CD4-positive, alpha-beta T cell (primary cell): ENCODE data around the gene TCN2. TPM values are rescaled to one million over a fixed set of nuclear protein-coding genes. Genes with fewer than 3 reads are reported as not detected.
"Not testable (repeated sequence)": the region's sequence is repeated elsewhere in the genome, so short reads cannot be mapped to it uniquely, and the experiment has no call there.

ENCODE experiments used
- ATAC-seq: fragments of 200-7000 bp; cut with Tn5 transposase; one replicate; pipeline ENCODE4 v1.10.0; 2022; ENCODE audit warnings: mild to moderate bottlenecking; ENCODE audit not compliant: poor library complexity
- CTCF ChIA-PET: fragments of 350-600 bp; sonication (Branson Sonifier 250); formaldehyde crosslinking; loops from one replicate; lab custom pipeline; 2021; ENCODE audit warnings: antibody characterized with exemption, inconsistent platforms; lab: Charles Lee
- POLR2A ChIA-PET: fragments of 350-600 bp; sonication (Branson Sonifier 250); formaldehyde crosslinking; loops from one replicate; lab custom pipeline; 2021; ENCODE audit warnings: antibody characterized with exemption, inconsistent platforms; lab: Charles Lee
- DNase-seq, 14 experiments: peaks; one replicate each; pipeline ENCODE4 v3.0.0-alpha.2; 2013 to 2020; ENCODE audit warnings: mixed read lengths in 2 of 14
- H3K27ac ChIP-seq, 2 donors: one replicate each; pipeline versions ENCODE4 v1.5.1 to v1.7.0; 2013; ENCODE audit warnings: low read length in 2 of 2, low read depth in 1 of 2, mild to moderate bottlenecking in 1 of 2
- H3K27me3 ChIP-seq, 2 experiments: 1 replicate in 1 of 2; 2 replicates in 1 of 2; pipeline versions ENCODE4 v1.6.1 to v1.7.0; 2013; ENCODE audit warnings: low read length in 2 of 2, control low read depth in 1 of 2, mild to moderate bottlenecking in 1 of 2, moderate library complexity in 1 of 2; ENCODE audit not compliant: insufficient read depth in 2 of 2, control insufficient read depth in 1 of 2
- H3K36me3 ChIP-seq: one replicate; pipeline ENCODE4 v1.6.1; 2013; ENCODE audit warnings: low read length, control low read depth; ENCODE audit not compliant: insufficient read depth
- H3K4me1 ChIP-seq: one replicate; pipeline ENCODE4 v1.6.1; 2013; ENCODE audit warnings: low read length, control low read depth; ENCODE audit not compliant: insufficient read depth
- H3K4me3 ChIP-seq: one replicate; pipeline ENCODE4 v1.5.1; 2013; ENCODE audit warnings: mild to moderate bottlenecking, low read length, moderate library complexity
- H3K9me3 ChIP-seq, 2 experiments: 1 replicate in 1 of 2; 2 replicates in 1 of 2; pipeline versions ENCODE4 v1.6.1 to v1.7.0; 2013; ENCODE audit warnings: low read length in 2 of 2, mild to moderate bottlenecking in 2 of 2, control low read depth in 1 of 2, moderate library complexity in 1 of 2; ENCODE audit not compliant: control insufficient read depth in 1 of 2, insufficient read depth in 1 of 2
- H3K27ac Mint-ChIP-seq: one replicate; pipeline ENCODE4 v1.8.0; 2020; ENCODE audit warnings: mixed read lengths
- H3K27me3 Mint-ChIP-seq: one replicate; pipeline ENCODE4 v1.8.0; 2021; ENCODE audit warnings: mixed read lengths
- H3K36me3 Mint-ChIP-seq: one replicate; pipeline ENCODE4 v1.8.0; 2021; ENCODE audit warnings: low read depth, mixed read lengths
- H3K4me1 Mint-ChIP-seq: one replicate; pipeline ENCODE4 v1.8.0; 2021; ENCODE audit warnings: low read depth, mixed read lengths
- H3K4me3 Mint-ChIP-seq: one replicate; pipeline ENCODE4 v1.8.0; 2020; ENCODE audit warnings: mild to moderate bottlenecking, mixed read lengths
- H3K9me3 Mint-ChIP-seq: one replicate; pipeline ENCODE4 v1.8.0; 2020; ENCODE audit warnings: mixed read lengths
- CTCF ChIP-seq: fragments of 200-600 bp; IDR thresholded peaks from one replicate; pipeline ENCODE4 v1.8.0; 2022; ENCODE audit warnings: antibody characterized with exemption, mild to moderate bottlenecking
- intact Hi-C, 2 experiments: fragments of 100-400 bp; cut with DNase I in 1 of 2; cut with micrococcal nuclease in 1 of 2; formaldehyde crosslinking; loops; one replicate each; pipeline versions ENCODE4 v1.15.1 to v1.9.0; 2023 to 2025; cut with DNase I, micrococcal nuclease
- total RNA-seq, 174 experiments: library from RNA in 2 of 174; stranded (reverse) in 2 of 174; gene quantifications; one replicate each; pipeline ENCODE4 v1.2.3 and lab custom pipeline; 2021 to 2026

The TCN2 gene
- total RNA-seq, 2 experiments from 2014 or later = 0.52 to 0.53 TPM

GRCh38 chr22:30614879-30615278 is 7.9 kb downstream of the TCN2 start:
- Mint-ChIP-seq H3K27ac (no peak overlapping the region), H3K4me3 (no peak overlapping the region), H3K27me3 (no peaks in the 10 kb centered on the region), H3K4me1 (no peaks in the 10 kb centered on the region), H3K36me3 (no peaks in the 10 kb centered on the region), H3K9me3 (no peaks in the 10 kb centered on the region)
- ChIA-PET CTCF (interaction anchor here (1.0 kb wide), 1 partner anchor 9 kb away, joined by 3 read pairs; no protein-coding TSS in a partner anchor), POLR2A (no interaction called here)
- Histone ChIP-seq H3K36me3 (no peaks in the 10 kb centered on the region), H3K4me3 (no peak overlapping the region), H3K27ac (no peak overlapping the region), H3K4me1 (peaks cover under 1% of the 10 kb centered on the region), H3K27me3 (no peaks in the 10 kb centered on the region), H3K9me3 (no peaks in the 10 kb centered on the region)
- ATAC-seq = no peak
- DNase-seq = no peak
- intact Hi-C loops = no loop called here
- no peak for TF ChIP-seq CTCF

- intact Hi-C loops = no loop called here
- Mint-ChIP-seq H3K4me3 (no peak overlapping the region), H3K9me3 (no peaks in the 10 kb centered on the region), H3K27me3 (no peaks in the 10 kb centered on the region), H3K36me3 (no peaks in the 10 kb centered on the region), H3K27ac (no peak overlapping the region), H3K4me1 (no peaks in the 10 kb centered on the region)
- TF ChIP-seq CTCF = no peak
- Histone ChIP-seq H3K36me3 (no peaks in the 10 kb centered on the region), H3K27ac (no peak overlapping the region), H3K27me3 (no peaks in the 10 kb centered on the region), H3K4me1 (no peaks in the 10 kb centered on the region), H3K9me3 (no peaks in the 10 kb centered on the region), H3K4me3 (no peak overlapping the region)
- no peak for DNase-seq
- ChIA-PET CTCF (no interaction called here), POLR2A (no interaction called here)
- ATAC-seq = no peak
Observed at GRCh38 chr22:30615543-30615954, 8.6 kb downstream of the TCN2 start.

- H3K4me1 Mint-ChIP-seq = no peaks in the 10 kb centered on the region
- H3K27me3 Mint-ChIP-seq = no peaks in the 10 kb centered on the region
- no peaks in the 10 kb centered on the region for H3K27me3 ChIP-seq
- no peak overlapping the region for H3K27ac ChIP-seq
- H3K36me3 Mint-ChIP-seq = no peaks in the 10 kb centered on the region
- H3K4me1 ChIP-seq = no peaks in the 10 kb centered on the region
- no peak overlapping the region for H3K4me3 Mint-ChIP-seq
- POLR2A ChIA-PET = no interaction called here
- intact Hi-C loops = no loop called here
- H3K9me3 ChIP-seq = no peaks in the 10 kb centered on the region
- H3K27ac Mint-ChIP-seq = no peak overlapping the region
- H3K9me3 Mint-ChIP-seq = no peaks in the 10 kb centered on the region
- CTCF ChIA-PET = no interaction called here
- H3K4me3 ChIP-seq = no peak overlapping the region
- ATAC-seq = no peak
- no peak for DNase-seq
- no peak for TF ChIP-seq CTCF
- H3K36me3 ChIP-seq = no peaks in the 10 kb centered on the region
Observed at GRCh38 chr22:30617819-30618218, 10.8 kb downstream of the TCN2 start.

- H3K27ac Mint-ChIP-seq = not testable (repeated sequence)
Observed at GRCh38 chr22:30619909-30620308, 12.9 kb downstream of the TCN2 start.

More at GRCh38 chr22:30619909-30620308, 12.9 kb downstream of the TCN2 start:
- H3K4me1 ChIP-seq, H3K4me1 Mint-ChIP-seq, H3K27ac ChIP-seq, H3K4me3 Mint-ChIP-seq, H3K9me3 ChIP-seq, H3K36me3 ChIP-seq, DNase-seq, H3K36me3 Mint-ChIP-seq, ATAC-seq, H3K27me3 ChIP-seq, intact Hi-C loops, H3K4me3 ChIP-seq, CTCF ChIA-PET, POLR2A ChIA-PET, H3K9me3 Mint-ChIP-seq, H3K27me3 Mint-ChIP-seq: not testable (repeated sequence)
